HT1080 (cell line): ENCODE measurements around the gene KIAA1143. TPM values are rescaled to one million over a fixed set of nuclear protein-coding genes. Genes with fewer than 3 reads are reported as not detected.

Source experiments
- DNase-seq: peaks from one replicate; pipeline ENCODE4 v3.0.0-alpha.2; 2015; ENCODE audit warnings: low read depth
- polyA plus RNA-seq, 2 experiments: library from polyadenylated mRNA; depleted of rRNA; stranded (reverse); fragments of >200 nt; gene quantifications; 2 replicates each; pipeline ENCODE4 v1.2.3, GENCODE V29; 2015
- total RNA-seq: library from RNA; depleted of rRNA; stranded (reverse); fragments of >200 nt; shearing (Covaris generic); gene quantifications from 2 replicates; pipeline ENCODE4 v1.2.3, GENCODE V29; 2014; rRNA removed

Gene KIAA1143
- total RNA-seq = 12.5 and 14.5 TPM in 2 replicates
- polyA plus RNA-seq (2015; cell fraction: cytosol; rRNA removed) = 13.5 and 17.7 TPM in 2 replicates
- polyA plus RNA-seq (2015; cell fraction: nucleus; rRNA removed) = 9.5 and 10.3 TPM in 2 replicates

- DNase-seq = peak; percentile 94
These were observed at the start of gene KIAA1143, which contains the start of gene KIF15 for GRCh38 chr3:44761424-44762169. TSS of gene KIAA1143 (minus strand) at chr3:44761619. CDS start at chr3:44761602, 17 bp downstream. TSS of gene KIF15 (plus strand) at chr3:44761794. CDS start at chr3:44761866, 72 bp downstream.

- DNase-seq = no peak
These were observed 44.5 kb upstream of the KIAA1143 start for GRCh38 chr3:44805960-44806359.

GRCh38 chr3:44803298-44803697 is 41.9 kb upstream of the KIAA1143 start:
- no peak for DNase-seq

- no peak for DNase-seq
These were observed 40.6 kb upstream of the KIAA1143 start for GRCh38 chr3:44802011-44802410.

- no peak for DNase-seq
These were observed 33.8 kb upstream of the KIAA1143 start for GRCh38 chr3:44795197-44795596.

- no peak for DNase-seq
These were observed 21.5 kb upstream of the KIAA1143 start for GRCh38 chr3:44782891-44783290.

GRCh38 chr3:44772099-44772442 is 10.7 kb upstream of the KIAA1143 start:
- DNase-seq = no peak

- DNase-seq = no peak
These were observed 10.1 kb upstream of the KIAA1143 start for GRCh38 chr3:44771424-44772098.

GRCh38 chr3:44764248-44764647 is 2.8 kb upstream of the KIAA1143 start:
- no peak for DNase-seq

- DNase-seq = no peak
These were observed 1.3 kb upstream of the KIAA1143 start for GRCh38 chr3:44762690-44763089.

- no peak for DNase-seq
These were observed 805 bp upstream of the KIAA1143 start for GRCh38 chr3:44762170-44762677.

- no peak for DNase-seq
These were observed 357 bp downstream of the KIAA1143 start for GRCh38 chr3:44761101-44761423.

GRCh38 chr3:44734646-44735168 is 26.7 kb downstream of the KIAA1143 start:
- no peak for DNase-seq

- peak; percentile 18 for DNase-seq
These were observed 32.0 kb downstream of the KIAA1143 start, which contains the start of gene ZNF501 for GRCh38 chr3:44729384-44729910. TSS of gene ZNF501 (plus strand) at chr3:44729635. CDS start at chr3:44734422, 4,787 bp downstream.

- no peak for DNase-seq
These were observed 39.4 kb downstream of the KIAA1143 start for GRCh38 chr3:44722103-44722401.

GRCh38 chr3:44721231-44722102 is 40.0 kb downstream of the KIAA1143 start:
- no peak for DNase-seq

GRCh38 chr3:44712455-44713075 is 48.9 kb downstream of the KIAA1143 start, which contains the start of gene ZNF502:
TSS of gene ZNF502 (plus strand) at chr3:44712660. CDS start at chr3:44720262, 7,602 bp downstream.
- peak; percentile 61 for DNase-seq
